Measurements from ENCODE around the gene TRIM37.
"Not testable (repeated sequence)": the region's sequence is repeated elsewhere in the genome, so short reads cannot be mapped to it uniquely, and the experiment has no call there.

The TRIM37 gene, protein sequence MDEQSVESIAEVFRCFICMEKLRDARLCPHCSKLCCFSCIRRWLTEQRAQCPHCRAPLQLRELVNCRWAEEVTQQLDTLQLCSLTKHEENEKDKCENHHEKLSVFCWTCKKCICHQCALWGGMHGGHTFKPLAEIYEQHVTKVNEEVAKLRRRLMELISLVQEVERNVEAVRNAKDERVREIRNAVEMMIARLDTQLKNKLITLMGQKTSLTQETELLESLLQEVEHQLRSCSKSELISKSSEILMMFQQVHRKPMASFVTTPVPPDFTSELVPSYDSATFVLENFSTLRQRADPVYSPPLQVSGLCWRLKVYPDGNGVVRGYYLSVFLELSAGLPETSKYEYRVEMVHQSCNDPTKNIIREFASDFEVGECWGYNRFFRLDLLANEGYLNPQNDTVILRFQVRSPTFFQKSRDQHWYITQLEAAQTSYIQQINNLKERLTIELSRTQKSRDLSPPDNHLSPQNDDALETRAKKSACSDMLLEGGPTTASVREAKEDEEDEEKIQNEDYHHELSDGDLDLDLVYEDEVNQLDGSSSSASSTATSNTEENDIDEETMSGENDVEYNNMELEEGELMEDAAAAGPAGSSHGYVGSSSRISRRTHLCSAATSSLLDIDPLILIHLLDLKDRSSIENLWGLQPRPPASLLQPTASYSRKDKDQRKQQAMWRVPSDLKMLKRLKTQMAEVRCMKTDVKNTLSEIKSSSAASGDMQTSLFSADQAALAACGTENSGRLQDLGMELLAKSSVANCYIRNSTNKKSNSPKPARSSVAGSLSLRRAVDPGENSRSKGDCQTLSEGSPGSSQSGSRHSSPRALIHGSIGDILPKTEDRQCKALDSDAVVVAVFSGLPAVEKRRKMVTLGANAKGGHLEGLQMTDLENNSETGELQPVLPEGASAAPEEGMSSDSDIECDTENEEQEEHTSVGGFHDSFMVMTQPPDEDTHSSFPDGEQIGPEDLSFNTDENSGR

GRCh38 chr17:59106463-59107305 is at the start of gene TRIM37:
TSS of gene TRIM37 (minus strand) at chr17:59106880. CDS start at chr17:59106461, 419 bp downstream.
- DNase-seq: peak; percentile 95

GRCh38 chr17:59155439-59156177 is 48.9 kb upstream of the TRIM37 start, which contains the start of gene PRR11:
TSS of gene PRR11 (plus strand) at chr17:59155746. CDS start at chr17:59169753, 14,007 bp downstream.
- DNase-seq: no peak

GRCh38 chr17:59154721-59155438 is 48.2 kb upstream of the TRIM37 start, which contains the start of gene SKA2:
TSS of gene SKA2 (minus strand) at chr17:59155186. CDS start at chr17:59155163, 23 bp downstream.
- peak; percentile 100 for DNase-seq

- no peak for DNase-seq
These were observed 47.6 kb upstream of the TRIM37 start for GRCh38 chr17:59154292-59154720.

GRCh38 chr17:59152925-59153324 is 46.2 kb upstream of the TRIM37 start:
- DNase-seq: no peak

DNA sequence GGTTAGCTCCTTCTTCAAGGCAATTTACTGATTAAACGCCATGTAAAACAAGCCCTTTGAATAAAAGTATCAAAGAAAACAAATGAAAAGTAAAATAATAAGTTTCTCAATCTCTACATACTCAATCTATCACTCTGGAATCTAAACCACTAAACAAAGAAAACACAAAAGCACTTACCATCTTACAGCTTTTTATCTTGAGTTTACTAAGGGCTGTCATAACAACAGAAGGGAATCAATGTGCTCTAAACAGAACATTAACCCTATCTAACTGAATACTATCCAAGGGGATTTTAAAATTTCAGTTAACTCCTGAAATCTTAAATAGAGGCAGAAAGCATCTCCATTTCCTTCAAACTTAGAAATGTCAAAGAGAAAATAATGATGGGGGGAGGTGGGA is 44.9 kb upstream of the TRIM37 start:
- DNase-seq: no peak

- no peak for DNase-seq
These were observed 44.3 kb upstream of the TRIM37 start for GRCh38 chr17:59151006-59151405.

DNA sequence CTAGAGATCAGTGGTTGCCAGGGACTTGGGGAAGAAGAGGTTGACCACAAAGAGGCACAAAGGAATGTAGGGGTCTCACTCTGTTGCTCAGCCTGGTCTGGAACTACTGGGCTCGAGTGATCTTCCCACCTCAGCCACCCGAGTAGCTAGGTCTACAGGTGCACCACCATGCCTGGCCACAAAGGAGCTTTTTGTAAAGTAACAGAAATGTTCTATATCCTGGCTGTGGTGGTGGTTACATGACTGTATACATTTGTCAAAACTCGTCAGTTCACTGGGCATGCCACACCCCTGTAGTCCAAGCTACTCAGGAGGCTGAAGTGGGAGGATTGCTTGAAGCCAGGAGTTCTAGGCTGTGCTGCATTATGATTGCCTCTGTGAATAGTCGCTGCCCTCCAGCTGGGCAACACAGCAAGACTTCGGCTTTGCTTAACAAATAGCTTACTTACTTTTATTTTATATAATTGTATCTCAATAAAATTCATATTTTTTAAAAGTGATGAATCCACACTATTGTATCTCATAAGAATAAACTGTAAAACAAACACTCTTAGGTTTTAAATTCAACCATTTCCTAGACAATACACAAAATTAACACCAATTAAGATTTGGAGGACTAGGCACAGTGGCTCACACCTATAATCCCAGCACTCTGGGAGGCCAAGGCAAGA is 43.3 kb upstream of the TRIM37 start:
- no peak for DNase-seq

DNA sequence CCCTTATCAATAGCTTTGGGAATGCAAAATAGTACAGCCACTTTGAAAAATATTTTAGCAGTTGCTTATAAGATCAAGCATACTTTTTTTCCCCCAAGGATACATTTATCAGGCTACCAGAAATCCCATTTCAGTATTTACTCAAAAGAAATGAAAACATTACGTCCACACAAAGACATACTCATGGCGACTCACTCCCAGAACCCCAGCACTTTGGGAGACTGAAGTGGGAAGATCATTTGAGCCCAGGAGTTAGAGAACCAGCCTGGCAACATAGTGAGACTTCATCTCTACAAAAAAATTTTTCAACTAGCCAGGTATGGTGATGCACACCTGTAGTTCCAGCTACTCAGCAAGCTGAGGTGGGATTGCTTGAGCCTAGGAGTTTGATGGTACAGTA is 42.4 kb upstream of the TRIM37 start:
- DNase-seq: no peak

- DNase-seq: no peak
These were observed 39.0 kb upstream of the TRIM37 start for GRCh38 chr17:59145571-59146096.

DNA sequence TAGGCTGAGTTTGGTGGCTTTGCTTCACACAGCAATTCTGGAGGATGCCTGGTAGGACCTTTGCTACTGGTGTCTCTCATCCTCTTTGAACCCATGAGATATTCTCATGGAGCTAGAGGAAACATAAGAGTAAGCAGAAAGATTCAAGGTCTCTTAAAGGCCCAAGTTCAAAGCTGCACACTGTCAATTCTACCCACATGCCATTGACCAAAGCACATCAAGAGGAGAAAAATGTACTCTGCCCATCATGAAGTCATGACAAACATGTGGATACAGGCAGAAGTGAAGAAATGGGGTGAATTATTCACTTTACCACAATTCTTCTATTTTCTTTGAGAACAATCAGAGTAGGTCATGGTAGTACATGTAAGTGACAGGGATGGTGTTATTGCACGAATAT is 35.2 kb upstream of the TRIM37 start:
- no peak for DNase-seq

DNA sequence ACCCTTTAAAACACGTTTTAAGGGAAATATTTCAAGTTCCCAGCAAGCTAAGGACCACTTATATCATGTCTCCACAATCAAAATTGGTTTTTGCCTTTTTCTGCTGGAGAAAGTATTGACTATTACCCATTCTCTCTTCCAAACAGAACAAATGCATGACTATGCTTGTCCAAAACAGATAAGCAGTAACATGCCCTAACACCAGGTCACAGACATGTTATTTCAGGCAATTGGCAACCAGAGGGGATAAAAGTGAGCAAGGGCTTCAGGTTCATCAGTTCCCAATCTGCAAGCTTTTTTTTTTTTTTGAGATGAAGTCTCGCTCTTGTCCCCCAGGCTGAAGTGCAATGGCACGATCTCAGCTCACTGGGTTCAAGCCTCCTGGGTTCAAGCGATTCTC is 33.3 kb upstream of the TRIM37 start:
- DNase-seq: no peak

DNA sequence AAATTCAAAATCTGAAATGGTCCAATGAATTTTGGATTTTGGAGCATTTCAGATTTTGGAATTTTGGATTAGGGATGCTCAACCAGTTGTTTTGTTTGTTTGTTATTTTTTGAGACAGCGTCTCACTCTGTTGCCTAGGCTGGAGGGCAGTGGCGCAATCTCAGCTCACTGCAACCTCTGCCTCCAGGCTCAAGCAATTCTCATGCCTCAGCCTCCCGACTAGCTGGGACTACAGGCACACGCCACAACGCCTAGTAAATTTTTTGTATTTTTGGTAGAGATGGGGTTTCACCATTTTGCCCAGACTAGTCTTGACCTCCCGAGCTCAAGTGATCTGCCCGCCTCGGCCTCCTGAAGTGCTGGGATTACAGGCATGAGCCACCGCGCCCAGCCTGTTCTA is 31.7 kb upstream of the TRIM37 start:
- DNase-seq: not testable (repeated sequence)

DNA sequence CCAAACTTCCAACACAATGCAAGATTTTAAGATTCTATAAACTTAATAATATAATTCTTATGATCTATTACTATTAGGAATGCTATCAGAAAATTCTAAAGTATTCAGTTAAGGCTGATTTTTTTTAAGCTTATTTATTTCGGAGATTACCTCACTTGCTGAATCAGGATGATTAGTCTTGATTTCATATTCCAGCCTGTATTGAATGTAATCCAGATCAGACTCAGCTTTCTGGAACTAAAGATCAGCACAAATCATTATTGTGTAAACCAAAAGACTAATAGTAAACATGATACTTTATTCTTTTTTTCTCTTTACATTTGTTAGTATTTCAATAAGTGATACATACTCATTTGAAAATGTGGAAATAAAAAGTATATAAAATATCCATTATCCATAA is 24.5 kb upstream of the TRIM37 start:
- DNase-seq: no peak

GRCh38 chr17:59129814-59130213 is 23.1 kb upstream of the TRIM37 start:
- no peak for DNase-seq

DNA sequence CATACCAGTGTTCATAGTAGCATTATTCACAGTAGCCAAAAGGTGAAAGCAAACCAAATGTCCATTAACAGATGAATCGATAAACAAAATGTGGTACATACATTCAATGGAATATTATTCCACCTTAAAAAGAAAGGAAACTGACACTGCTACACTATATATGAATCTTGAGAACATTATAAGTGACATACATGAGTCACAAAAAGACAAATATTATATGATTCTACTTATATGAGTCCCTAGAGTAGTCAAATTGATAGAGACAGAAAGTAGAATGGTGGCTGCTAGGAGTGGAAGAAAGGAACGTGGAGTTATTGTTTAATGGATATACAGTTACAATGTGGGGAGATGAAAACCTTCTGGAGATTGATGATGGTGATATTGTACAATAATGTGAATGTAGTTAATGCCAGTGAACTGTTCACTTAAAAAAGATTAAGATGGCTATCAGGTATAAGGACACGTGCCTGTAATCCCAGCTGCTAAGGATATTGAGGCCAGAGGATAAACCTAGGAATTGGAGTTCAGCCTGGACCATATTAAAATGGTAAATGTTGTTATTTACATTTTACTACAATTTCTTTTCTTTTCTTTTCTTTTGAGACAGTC is 20.2 kb upstream of the TRIM37 start:
- no peak for DNase-seq

DNA sequence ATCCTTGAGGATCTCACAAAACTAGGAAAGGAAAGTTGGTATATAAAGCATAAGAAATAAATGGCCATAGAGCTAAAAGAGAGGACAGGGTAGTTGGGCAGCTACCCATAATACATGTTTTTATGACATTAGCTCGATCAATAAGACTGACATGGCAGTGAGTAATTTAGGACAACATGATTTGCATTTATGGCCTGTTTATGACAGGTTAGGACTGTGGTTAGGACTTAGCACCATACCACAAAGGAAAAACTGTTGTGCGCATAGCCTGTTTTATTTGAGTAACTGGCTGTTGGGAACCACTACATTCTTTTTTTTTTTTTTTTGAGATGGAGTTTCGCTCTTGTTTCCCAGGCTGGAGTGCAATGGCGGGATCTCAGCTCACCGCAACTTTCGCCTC is 18.0 kb upstream of the TRIM37 start:
- DNase-seq: no peak

- no peak for DNase-seq
These were observed 15.3 kb upstream of the TRIM37 start for GRCh38 chr17:59121901-59122480.

DNA sequence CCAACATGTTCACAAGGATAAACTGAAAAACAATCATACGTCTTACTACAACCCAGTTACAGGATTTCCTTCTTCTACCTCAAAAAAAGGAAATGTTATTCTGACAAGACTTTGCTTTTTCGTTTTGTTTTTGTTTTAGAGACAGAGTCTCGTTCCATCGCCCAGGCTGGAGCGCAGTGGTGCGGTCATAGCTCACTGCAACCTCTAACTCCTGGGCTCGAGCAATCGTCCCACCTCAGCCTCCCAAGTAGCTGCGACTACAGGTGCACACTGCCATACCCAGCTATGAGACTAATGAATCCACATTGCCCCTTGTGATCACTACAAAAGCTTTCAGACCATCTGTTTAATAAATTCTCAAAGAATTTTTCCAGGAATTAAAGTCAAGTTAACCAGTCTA is 8.8 kb upstream of the TRIM37 start:
- DNase-seq: no peak
